GM13976 (cell line): Measurements from ENCODE around the gene AGMO.

Experiments
- DNase-seq: peaks from one replicate; pipeline ENCODE4 v3.0.0; 2012; ENCODE audit warnings: low spot score
- in situ Hi-C: fragments of 300-500 bp; cut with MboI; formaldehyde crosslinking; loops from one replicate; pipeline ENCODE4 v1.12.0; 2022; ENCODE audit warnings: low sequenced_read_pairs, mixed read lengths, inconsistent platforms; ENCODE audit not compliant: unreplicated experiment
- TF ChIP-seq, protein P1 (sequence below): IDR thresholded peaks from 2 replicates; pipeline ENCODE4 v1.5.1; 2012; ENCODE audit warnings: borderline replicate concordance, mild to moderate bottlenecking; ENCODE audit not compliant: insufficient read depth; ENCODE audit errors: extremely low read depth, missing control alignments, control extremely low read depth

Gene AGMO

DNA sequence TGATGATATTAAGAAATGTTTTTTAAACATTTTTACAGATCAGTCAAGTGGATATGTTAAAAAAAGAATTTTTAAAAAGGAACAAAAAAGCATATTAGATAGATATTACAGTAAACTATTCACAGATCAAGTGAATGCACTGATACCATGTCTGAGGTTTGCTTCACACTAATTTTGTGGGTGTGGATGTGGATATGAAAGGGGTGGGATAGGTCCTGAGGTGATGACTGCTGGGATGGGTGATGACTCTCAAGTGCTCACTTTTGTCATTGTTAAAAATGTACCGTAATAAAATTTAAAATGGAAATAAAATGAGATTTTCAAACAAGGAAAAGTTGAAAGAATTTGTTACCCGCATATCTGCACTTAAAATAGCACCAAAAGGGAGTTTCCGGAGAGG, 54.1 kb downstream of the AGMO start:
- TF ChIP-seq, protein P1, sequence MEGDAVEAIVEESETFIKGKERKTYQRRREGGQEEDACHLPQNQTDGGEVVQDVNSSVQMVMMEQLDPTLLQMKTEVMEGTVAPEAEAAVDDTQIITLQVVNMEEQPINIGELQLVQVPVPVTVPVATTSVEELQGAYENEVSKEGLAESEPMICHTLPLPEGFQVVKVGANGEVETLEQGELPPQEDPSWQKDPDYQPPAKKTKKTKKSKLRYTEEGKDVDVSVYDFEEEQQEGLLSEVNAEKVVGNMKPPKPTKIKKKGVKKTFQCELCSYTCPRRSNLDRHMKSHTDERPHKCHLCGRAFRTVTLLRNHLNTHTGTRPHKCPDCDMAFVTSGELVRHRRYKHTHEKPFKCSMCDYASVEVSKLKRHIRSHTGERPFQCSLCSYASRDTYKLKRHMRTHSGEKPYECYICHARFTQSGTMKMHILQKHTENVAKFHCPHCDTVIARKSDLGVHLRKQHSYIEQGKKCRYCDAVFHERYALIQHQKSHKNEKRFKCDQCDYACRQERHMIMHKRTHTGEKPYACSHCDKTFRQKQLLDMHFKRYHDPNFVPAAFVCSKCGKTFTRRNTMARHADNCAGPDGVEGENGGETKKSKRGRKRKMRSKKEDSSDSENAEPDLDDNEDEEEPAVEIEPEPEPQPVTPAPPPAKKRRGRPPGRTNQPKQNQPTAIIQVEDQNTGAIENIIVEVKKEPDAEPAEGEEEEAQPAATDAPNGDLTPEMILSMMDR = no peak
- no peak for DNase-seq
- in situ Hi-C loops = no loop called here

DNA sequence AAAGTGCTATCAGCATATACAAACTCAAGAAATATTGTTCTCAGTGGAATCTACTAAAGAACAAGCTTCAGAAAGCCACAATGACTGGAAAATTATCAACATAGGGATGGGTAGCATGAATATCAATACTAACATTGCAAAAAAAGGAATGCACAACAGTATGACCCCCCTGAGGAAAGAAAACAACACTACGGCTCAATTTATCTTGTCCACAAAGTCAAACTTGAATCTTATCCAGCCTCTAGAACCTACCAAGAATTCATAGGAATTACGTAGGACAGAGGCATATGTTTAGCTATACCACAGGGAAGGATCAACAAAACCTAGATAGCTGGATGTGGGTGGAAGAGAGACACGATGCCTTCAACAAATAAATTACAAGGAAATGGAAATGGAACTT, 54.6 kb downstream of the AGMO start:
- TF ChIP-seq, protein P1 = no peak
- no peak for DNase-seq
- in situ Hi-C loops = no loop called here

DNA sequence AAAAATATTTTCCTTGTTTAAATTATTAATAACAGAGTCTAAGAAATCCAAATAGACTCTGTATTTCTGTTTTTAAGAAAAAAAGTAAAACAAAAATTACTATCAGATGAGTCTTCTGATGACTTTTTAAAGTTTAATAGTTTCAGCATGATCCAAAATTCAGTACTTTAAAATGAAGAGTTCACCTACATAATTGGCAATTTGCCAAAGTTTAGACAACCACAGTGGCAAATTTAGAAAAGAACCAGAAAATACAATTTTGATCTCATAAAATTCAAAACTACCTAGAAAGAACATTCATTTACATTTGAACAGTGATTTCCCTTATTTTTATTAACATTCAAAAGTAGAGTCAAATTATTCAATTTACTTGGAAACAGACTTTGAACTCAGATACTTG, 56.1 kb downstream of the AGMO start:
- TF ChIP-seq, protein P1 = no peak
- DNase-seq = no peak

DNA sequence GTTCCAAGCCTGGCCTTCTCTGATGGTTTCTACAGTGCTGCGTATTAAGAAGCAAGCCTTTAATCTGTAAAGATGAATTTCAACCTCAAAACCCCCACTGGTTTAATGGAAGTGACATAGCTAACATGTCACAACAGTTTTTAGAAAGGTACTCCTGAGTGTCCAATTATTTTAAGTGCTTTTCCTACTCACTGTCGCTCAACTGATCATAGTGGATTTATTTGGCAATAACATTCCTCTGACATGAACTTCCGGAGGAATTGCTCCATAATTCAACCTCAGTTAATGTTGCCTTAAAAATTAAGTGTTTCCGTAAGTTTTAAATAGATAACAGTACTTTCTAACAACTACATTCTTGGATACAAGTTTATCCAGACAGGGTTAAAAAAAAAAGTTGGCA, 57.5 kb downstream of the AGMO start:
- TF ChIP-seq, protein P1 = no peak
- no peak for DNase-seq
- in situ Hi-C loops = no loop called here

More for the DNA sequence above, 56.1 kb downstream of the AGMO start:
- in situ Hi-C loops = no loop called here

DNA sequence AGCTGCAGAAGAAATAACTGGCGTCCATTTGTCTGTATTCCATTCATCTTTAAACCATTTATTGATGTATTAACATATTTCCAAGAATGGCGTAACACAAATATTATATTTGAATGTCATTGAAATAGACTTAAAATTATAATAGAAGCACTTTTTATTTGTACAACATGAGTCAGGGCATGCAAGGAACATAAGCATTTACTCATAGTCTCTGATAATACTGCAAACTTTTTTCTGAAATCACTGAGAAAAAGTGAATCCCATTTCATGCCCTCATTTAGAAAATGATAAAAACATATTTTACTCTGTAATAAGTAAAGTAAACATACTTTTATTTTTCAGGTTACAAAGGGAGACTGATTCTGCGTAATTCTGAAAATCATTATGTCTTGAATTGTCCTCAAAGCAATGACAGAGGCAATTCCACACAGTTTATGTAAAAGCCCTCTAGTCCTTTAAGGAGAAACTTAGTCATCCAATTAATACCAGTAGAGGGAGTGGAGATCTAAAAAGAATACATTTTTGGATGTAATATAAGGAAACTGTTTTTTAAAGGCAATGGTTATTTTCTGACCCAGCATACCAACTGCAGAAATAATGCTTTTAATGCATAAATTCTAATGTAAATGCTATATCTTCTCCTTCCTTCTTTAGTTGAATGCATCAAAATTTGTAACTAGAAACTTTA, 58.1 kb downstream of the AGMO start:
- DNase-seq = no peak
- TF ChIP-seq, protein P1 = no peak
- in situ Hi-C loops = no loop called here

DNA sequence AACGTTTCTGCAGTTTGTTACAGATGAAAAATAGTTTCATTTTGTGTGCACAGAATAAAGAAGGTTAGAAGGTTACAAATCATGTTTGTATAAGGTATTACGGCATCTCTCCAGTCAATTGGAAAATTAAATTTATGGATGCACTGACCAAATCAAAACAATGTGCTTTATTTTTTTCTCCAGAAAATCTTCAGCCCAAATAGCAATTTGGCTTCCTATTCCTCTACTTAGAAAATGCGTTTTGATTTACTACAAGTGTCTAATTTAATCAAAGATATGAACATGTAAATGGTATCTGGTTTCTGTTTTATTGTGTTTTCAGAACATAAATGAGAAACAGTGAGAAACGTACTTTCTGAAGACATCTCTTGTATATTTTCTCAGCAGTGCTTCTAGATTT, 63.4 kb downstream of the AGMO start:
- in situ Hi-C loops = no loop called here
- DNase-seq = no peak
- TF ChIP-seq, protein P1 = no peak

DNA sequence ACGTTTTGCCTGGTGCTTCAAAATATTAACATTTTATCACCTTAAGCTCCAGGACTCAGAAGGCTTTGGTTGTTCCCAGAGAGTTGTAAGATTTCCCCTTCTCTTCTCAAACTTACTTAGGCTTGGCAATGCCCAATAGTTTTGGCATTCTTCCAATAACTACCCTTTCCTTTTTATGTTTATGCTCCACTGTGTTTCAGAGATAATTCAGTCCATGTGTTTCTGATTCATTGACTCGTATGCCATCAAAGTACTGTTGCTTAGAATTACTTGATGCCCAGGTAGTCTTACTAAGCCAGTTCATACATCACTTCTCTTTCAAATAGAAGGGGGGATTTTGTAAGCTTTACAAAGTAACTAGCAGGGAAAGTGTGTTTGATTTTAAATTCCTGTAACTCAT, 66.6 kb downstream of the AGMO start:
- TF ChIP-seq, protein P1 = no peak
- DNase-seq = no peak
- in situ Hi-C loops = no loop called here
